ENCODE results near the gene PARD3.

- TF ChIP-seq EZH2 (IDR thresholded peaks at IDR 0.05; ENCODE audit: insufficient read depth, low read length): no peak
- no peak for TF ChIP-seq CTCF (IDR thresholded peaks at IDR 0.05; ENCODE audit: insufficient read depth, low read depth, low read length)
These were observed 693.1 kb downstream of the PARD3 start for GRCh38 chr10:34121781-34122622.

Measured in astrocyte (in vitro differentiated cells and primary cell).